ENCODE data around the gene FAM53B.
A peak's percentile ranks its signal among the peaks of the same experiment; 100 is the strongest.

Gene FAM53B

DNA sequence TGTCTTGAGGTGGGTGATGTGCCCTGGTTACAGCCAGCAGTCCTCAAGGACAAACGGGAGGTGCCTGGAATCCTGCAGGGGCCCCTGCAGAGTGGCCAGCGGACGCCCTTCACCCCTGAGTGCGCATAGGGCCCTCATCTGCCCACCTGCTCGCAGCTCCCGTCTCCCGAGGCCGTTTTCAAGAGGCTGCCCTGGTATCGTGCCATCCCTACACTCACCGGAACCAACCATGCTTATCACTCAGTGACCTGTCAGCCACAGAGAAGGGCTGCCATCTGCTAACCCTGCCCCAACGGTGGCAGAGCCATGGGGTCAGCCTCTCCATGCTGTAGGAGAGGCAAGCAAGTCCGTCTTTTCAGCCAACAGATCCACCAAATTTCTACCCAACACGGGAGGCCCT is 122.0 kb downstream of the FAM53B start:
- H3K9me3 ChIP-seq (ENCODE audit: control insufficient read depth, insufficient read depth, low read length): no peaks in the 10 kb centered on the region
- H3K27me3 ChIP-seq (ENCODE audit: control insufficient read depth, insufficient read depth, low read length): no peaks in the 10 kb centered on the region
- H3K4me3 ChIP-seq (ENCODE audit: low read depth, low read length): no peak overlapping the region
- H3K36me3 ChIP-seq (ENCODE audit: control insufficient read depth, insufficient read depth, low read length): no peaks in the 10 kb centered on the region
- no peak overlapping the region for H3K27ac ChIP-seq (ENCODE audit: low read depth, low read length)
- H3K9ac ChIP-seq (ENCODE audit: low read depth, low read length): no peak overlapping the region
- H3K4me1 ChIP-seq (ENCODE audit: control insufficient read depth, insufficient read depth, low read length): peaks cover 8% of the 10 kb centered on the region

DNA sequence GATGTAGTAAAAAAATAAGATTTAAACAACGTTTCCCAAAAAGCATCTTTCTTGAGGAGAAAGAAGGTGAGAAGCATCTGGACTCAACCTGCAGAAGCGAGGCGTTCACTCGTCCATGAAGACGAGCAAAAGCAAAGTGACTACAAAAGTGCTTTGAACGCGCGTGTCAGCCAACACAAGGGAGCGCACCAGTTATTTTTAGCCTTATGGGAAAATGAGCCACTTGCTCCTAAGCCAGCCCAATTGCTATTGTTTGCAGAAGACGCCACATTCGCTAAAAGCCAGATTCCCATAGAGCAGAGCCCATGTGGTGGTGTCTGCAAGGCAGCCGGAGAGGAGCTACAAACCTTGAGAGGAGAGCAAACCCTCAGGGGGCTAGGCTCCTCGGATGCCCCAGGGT is 122.5 kb downstream of the FAM53B start:
- H3K27me3 ChIP-seq (ENCODE audit: control insufficient read depth, insufficient read depth, low read length): no peaks in the 10 kb centered on the region
- H3K36me3 ChIP-seq (ENCODE audit: control insufficient read depth, insufficient read depth, low read length): no peaks in the 10 kb centered on the region
- no peak overlapping the region for H3K27ac ChIP-seq (ENCODE audit: low read depth, low read length)
- no peak overlapping the region for H3K9ac ChIP-seq (ENCODE audit: low read depth, low read length)
- no peaks in the 10 kb centered on the region for H3K9me3 ChIP-seq (ENCODE audit: control insufficient read depth, insufficient read depth, low read length)
- no peak overlapping the region for H3K4me3 ChIP-seq (ENCODE audit: low read depth, low read length)
- H3K4me1 ChIP-seq (ENCODE audit: control insufficient read depth, insufficient read depth, low read length): peaks cover 4% of the 10 kb centered on the region

DNA sequence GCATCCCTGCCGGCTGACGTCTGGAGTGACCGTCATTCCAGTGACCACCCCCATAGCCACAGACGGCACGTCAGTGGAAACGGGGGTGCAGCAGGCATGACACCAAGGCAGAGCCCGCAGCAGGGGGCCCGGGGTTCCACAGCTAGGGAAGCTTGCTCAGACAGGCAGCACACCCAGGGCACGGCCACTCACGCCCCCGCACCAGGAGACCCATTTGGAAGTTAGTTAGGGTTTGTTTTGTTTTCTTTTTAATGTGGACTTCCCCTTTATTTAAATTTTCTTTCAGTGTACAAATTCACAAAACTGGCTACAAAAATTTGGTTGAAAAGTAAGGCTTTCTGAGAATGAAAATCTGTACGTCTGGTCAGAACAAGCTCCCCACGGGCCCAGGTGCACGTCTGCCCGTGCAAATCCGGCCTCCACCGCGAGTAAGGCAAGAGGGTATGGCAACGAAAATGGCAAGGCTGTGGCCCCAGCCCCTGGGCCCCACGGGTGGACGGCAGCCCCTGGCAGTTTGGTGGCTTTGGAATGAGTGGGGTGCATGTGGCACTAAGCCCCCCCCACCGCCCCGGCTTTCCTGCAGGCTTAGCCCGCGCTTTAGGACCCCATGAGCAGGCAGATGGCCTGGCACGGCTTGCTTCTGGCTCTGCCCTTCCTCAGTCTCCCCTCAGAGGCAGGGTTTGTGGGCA is 124.2 kb downstream of the FAM53B start:
- Histone ChIP-seq H3K9ac (ENCODE audit: low read depth, low read length) (no peak overlapping the region), H3K4me1 (ENCODE audit: control insufficient read depth, insufficient read depth, low read length) (no peaks in the 10 kb centered on the region), H3K27me3 (ENCODE audit: control insufficient read depth, insufficient read depth, low read length) (no peaks in the 10 kb centered on the region), H3K27ac (ENCODE audit: low read depth, low read length) (no peak overlapping the region), H3K9me3 (ENCODE audit: control insufficient read depth, insufficient read depth, low read length) (no peaks in the 10 kb centered on the region), H3K36me3 (ENCODE audit: control insufficient read depth, insufficient read depth, low read length) (no peaks in the 10 kb centered on the region), H3K4me3 (ENCODE audit: low read depth, low read length) (no peak overlapping the region)

DNA sequence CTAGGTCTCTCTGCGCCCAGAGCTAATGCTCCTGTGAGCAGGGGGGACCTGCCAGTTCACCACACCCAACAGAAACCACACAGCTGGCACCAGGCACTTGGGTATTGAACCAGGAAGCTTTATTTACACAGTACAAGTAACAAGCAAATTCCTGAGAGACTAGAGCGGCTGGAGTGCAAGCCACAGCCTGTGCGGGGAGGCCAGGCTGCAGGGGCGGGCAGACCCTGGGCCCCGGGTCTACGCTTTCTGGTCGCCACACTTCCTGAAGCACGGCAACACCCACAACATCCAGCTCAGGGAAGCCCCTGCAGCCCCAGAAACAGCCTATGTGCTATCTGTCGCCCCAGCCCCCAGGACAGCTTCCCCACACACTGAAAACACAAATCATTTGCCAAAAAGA is 125.0 kb downstream of the FAM53B start:
- Histone ChIP-seq H3K9me3 (ENCODE audit: control insufficient read depth, insufficient read depth, low read length) (no peaks in the 10 kb centered on the region), H3K36me3 (ENCODE audit: control insufficient read depth, insufficient read depth, low read length) (no peaks in the 10 kb centered on the region), H3K4me3 (ENCODE audit: low read depth, low read length) (no peak overlapping the region), H3K27ac (ENCODE audit: low read depth, low read length) (no peak overlapping the region), H3K9ac (ENCODE audit: low read depth, low read length) (no peak overlapping the region), H3K27me3 (ENCODE audit: control insufficient read depth, insufficient read depth, low read length) (no peaks in the 10 kb centered on the region), H3K4me1 (ENCODE audit: control insufficient read depth, insufficient read depth, low read length) (no peaks in the 10 kb centered on the region)

DNA sequence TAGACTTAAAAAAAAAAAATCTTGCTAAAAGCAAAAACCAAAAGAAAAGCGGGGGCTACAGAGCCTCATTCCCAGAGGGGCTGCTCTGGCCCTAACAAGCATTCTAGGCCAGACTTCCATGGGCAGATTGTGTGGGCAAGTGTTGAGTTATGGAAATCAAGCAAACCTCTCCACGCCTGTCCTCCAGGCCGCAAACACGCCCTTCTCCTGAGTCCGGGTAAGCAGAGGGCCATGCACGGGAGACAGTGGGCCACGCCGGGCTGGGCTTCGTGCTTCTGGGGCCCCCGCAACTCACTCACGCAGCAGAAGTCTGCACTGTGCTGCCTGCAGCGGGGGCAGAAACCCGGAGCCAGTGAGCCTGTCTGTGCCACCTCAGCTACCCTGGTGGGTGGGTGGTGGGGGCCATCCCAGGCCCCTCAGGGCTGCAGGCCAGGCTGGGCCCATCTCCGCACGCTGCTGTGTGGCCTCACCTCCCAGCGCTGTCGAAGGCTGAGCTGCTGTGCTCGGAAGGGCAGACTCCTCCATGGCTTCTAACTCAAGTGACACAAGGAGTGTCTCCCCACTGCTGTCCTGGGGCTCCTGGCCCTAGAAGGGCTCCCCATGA is 125.6 kb downstream of the FAM53B start:
- H3K9me3 ChIP-seq (ENCODE audit: control insufficient read depth, insufficient read depth, low read length): no peaks in the 10 kb centered on the region
- no peaks in the 10 kb centered on the region for H3K27me3 ChIP-seq (ENCODE audit: control insufficient read depth, insufficient read depth, low read length)
- no peaks in the 10 kb centered on the region for H3K36me3 ChIP-seq (ENCODE audit: control insufficient read depth, insufficient read depth, low read length)
- no peak overlapping the region for H3K9ac ChIP-seq (ENCODE audit: low read depth, low read length)
- no peak overlapping the region for H3K4me3 ChIP-seq (ENCODE audit: low read depth, low read length)
- H3K4me1 ChIP-seq (ENCODE audit: control insufficient read depth, insufficient read depth, low read length): no peaks in the 10 kb centered on the region
- H3K27ac ChIP-seq (ENCODE audit: low read depth, low read length): no peak overlapping the region

DNA sequence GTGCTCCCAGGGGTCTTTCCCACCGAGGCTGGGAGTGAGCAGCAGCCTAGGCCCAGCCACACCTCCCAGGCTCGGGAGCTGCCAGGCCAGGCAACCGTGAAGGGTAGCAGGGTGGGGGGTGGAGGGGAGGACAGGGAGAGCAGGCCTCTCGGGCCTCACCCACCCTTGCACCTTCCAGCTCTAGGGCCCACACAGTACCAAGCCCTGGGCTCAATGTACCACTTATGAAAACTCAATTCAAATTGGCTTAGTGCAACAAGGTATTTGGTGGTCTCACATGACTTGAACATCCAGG is 127.4 kb downstream of the FAM53B start:
- no peak overlapping the region for H3K27ac ChIP-seq (ENCODE audit: low read depth, low read length)
- no peaks in the 10 kb centered on the region for H3K27me3 ChIP-seq (ENCODE audit: control insufficient read depth, insufficient read depth, low read length)
- H3K4me3 ChIP-seq (ENCODE audit: low read depth, low read length): no peak overlapping the region
- no peaks in the 10 kb centered on the region for H3K36me3 ChIP-seq (ENCODE audit: control insufficient read depth, insufficient read depth, low read length)
- no peaks in the 10 kb centered on the region for H3K9me3 ChIP-seq (ENCODE audit: control insufficient read depth, insufficient read depth, low read length)
- no peak overlapping the region for H3K9ac ChIP-seq (ENCODE audit: low read depth, low read length)
- no peaks in the 10 kb centered on the region for H3K4me1 ChIP-seq (ENCODE audit: control insufficient read depth, insufficient read depth, low read length)

DNA sequence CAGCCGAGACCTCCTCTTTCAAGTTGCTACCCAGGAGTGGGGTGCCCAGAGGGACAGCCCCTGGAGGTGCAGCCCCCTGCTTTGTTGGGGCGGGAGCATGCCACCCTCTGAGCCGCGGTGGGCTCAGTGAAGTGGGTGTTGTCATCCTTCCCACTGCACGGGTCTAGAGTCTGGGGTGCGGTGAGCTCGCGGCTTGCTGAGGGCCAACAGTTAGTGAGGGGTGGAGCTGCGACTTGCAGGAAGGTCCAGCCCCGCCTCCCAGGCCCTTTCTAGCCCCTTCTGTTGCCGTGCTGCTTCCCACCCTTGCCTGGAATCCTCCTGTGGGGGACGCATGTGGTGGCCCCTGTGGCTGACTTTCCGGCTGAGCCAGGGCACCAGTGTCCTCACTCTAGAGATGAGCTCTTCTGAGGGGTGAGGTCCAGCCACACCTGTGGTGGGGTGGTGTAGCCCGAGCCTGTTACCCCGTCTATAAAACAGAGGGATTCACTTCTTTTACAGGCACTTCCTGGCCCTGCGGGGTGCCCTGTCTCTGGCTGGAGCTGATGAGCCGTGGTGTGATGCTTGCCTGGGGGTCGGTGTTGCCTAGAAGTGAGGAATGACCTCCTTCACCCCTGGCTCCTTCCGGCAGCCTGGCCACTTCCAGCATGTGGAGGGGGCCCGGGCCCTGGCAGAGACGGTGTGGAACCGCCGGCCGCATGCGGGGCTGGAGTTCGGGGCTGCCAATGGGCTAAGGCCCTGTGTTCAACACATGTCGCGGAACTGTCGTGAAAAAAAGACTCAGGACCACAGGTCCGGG is 127.9 kb downstream of the FAM53B start:
- Histone ChIP-seq H3K4me3 (ENCODE audit: low read depth, low read length) (no peak overlapping the region), H3K4me1 (ENCODE audit: control insufficient read depth, insufficient read depth, low read length) (no peaks in the 10 kb centered on the region), H3K27ac (ENCODE audit: low read depth, low read length) (peak overlapping the region; percentile 8), H3K36me3 (ENCODE audit: control insufficient read depth, insufficient read depth, low read length) (no peaks in the 10 kb centered on the region), H3K27me3 (ENCODE audit: control insufficient read depth, insufficient read depth, low read length) (no peaks in the 10 kb centered on the region), H3K9ac (ENCODE audit: low read depth, low read length) (no peak overlapping the region), H3K9me3 (ENCODE audit: control insufficient read depth, insufficient read depth, low read length) (no peaks in the 10 kb centered on the region)

DNA sequence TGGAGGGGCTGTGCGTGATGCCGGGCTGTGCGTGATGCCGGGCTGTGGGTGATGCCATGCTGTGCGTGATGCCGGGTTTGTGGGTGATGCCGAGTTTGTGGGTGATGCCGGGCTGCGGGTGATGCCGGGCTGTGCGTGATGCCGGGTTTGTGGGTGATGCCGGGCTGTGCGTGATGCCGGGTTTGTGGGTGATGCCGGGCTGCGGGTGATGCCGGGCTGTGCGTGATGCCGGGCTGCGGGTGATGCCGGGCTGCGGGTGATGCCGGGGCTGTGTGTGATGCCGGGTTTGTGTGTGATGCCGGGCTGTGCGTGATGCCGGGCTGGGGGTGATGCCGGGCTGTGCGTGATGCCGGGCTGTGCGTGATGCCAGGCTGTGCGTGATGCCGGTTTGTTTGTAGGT is 128.9 kb downstream of the FAM53B start:
- no peaks in the 10 kb centered on the region for H3K27me3 ChIP-seq (ENCODE audit: control insufficient read depth, insufficient read depth, low read length)
- no peak overlapping the region for H3K27ac ChIP-seq (ENCODE audit: low read depth, low read length)
- H3K9ac ChIP-seq (ENCODE audit: low read depth, low read length): no peak overlapping the region
- H3K36me3 ChIP-seq (ENCODE audit: control insufficient read depth, insufficient read depth, low read length): no peaks in the 10 kb centered on the region
- no peaks in the 10 kb centered on the region for H3K9me3 ChIP-seq (ENCODE audit: control insufficient read depth, insufficient read depth, low read length)
- no peaks in the 10 kb centered on the region for H3K4me1 ChIP-seq (ENCODE audit: control insufficient read depth, insufficient read depth, low read length)
- no peak overlapping the region for H3K4me3 ChIP-seq (ENCODE audit: low read depth, low read length)

DNA sequence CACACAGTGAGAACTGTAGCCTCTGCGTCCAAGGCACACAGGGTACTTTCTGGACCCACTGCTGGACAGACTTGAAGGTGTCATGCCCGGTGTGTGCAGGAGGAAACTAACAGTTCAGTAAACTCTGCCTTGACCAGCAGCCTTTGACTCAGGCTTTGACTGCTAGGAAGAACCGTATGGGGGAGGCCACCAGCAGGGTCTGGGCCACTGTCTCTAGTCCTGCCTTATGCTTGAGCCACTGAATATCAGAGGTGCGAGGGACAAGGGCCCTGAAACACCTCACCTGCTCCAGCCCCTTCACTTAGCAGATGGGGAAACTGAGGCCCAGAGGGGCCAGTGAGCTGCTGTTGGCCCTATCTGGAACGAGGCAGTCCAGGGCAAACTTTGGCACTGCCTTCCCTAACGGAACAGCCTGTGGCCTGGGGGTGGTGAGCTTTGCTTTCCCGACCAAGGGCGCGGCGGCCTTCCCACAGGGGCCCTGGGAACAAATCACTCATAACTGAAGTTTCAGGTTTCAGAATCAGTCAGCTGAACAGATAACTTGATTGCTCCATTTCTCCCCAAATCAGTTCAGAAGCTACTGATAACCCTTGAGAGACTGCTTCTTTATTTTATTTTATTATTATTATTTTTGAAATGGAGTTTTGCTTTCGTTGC is 130.0 kb downstream of the FAM53B start:
- Histone ChIP-seq H3K4me1 (ENCODE audit: control insufficient read depth, insufficient read depth, low read length) (no peaks in the 10 kb centered on the region), H3K27me3 (ENCODE audit: control insufficient read depth, insufficient read depth, low read length) (no peaks in the 10 kb centered on the region), H3K9me3 (ENCODE audit: control insufficient read depth, insufficient read depth, low read length) (no peaks in the 10 kb centered on the region), H3K27ac (ENCODE audit: low read depth, low read length) (no peak overlapping the region), H3K9ac (ENCODE audit: low read depth, low read length) (no peak overlapping the region), H3K4me3 (ENCODE audit: low read depth, low read length) (no peak overlapping the region), H3K36me3 (ENCODE audit: control insufficient read depth, insufficient read depth, low read length) (no peaks in the 10 kb centered on the region)

DNA sequence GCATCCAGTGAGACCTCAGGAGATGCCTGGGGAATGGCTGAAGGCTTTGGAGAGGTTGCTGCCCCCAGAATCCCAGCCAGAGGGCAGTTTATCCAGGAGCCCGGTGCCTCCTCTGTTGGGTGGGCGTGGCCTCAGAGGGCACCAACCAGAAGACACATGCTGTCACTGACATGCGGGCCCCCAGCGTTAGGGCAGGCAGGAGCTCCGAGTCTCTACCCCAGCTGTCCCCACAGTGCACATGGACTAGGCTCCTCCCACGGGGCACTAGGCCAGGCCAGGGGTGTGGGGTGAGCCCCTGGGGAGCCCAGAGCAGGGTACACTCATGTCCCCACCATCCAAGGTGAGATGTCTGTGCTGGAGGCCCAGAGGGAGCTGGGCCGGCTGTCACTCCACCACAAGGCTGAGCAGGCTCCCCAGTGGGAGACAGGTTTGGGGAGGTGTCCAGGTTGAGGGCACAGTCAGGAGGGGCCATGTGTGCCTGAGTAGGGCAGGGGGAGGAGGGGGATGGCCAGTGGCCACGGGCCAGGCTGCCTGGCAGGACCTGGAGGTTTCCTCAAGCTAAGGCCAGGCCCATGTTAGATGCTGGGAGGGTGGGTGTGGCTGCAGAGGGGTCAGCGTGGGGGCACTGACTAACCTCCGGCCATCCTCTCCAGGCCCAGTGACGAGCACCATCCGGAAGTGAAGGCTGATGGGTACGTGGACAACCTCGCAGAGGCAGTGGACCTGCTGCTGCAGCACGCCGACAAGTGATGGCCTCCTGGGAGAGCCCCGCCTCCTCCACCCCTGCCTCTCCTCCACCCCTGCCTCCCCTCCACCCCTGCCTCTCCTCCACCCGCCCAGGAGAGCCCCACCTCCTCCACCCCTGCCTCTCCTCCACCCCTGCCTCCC is 131.3 kb downstream of the FAM53B start:
- Histone ChIP-seq H3K9me3 (ENCODE audit: control insufficient read depth, insufficient read depth, low read length) (no peaks in the 10 kb centered on the region), H3K27me3 (ENCODE audit: control insufficient read depth, insufficient read depth, low read length) (no peaks in the 10 kb centered on the region), H3K36me3 (ENCODE audit: control insufficient read depth, insufficient read depth, low read length) (no peaks in the 10 kb centered on the region), H3K4me3 (ENCODE audit: low read depth, low read length) (no peak overlapping the region), H3K4me1 (ENCODE audit: control insufficient read depth, insufficient read depth, low read length) (no peaks in the 10 kb centered on the region), H3K9ac (ENCODE audit: low read depth, low read length) (no peak overlapping the region), H3K27ac (ENCODE audit: low read depth, low read length) (no peak overlapping the region)

Data from HUES48 (cell line).